Body of pancreas (tissue), 4 donors: ENCODE results near the gene LSMEM2. TPM values are rescaled to one million over a fixed set of nuclear protein-coding genes. Genes with fewer than 3 reads are reported as not detected.
A peak's percentile ranks its signal among the peaks of the same experiment; 100 is the strongest.

Source experiments
- ATAC-seq: fragments of 150-250 bp; one replicate; pipeline ENCODE4 v1.9.1; 2016
- DNase-seq, 4 donors: peaks; one replicate each; pipeline ENCODE4 v3.0.0-alpha.2; 2019
- H3K27ac ChIP-seq, 4 donors: fragments of 200-600 bp; sonication (generic); 1 replicate in 3 of 4; 2 replicates in 1 of 4; pipeline versions ENCODE4 v1.5.1 to v1.6.1; 2016 to 2019; ENCODE audit warnings: mild to moderate bottlenecking in 1 of 4, mixed read lengths in 1 of 4, moderate library complexity in 1 of 4
- H3K27me3 ChIP-seq, 2 donors: fragments of 200-600 bp; sonication (generic); one replicate each; pipeline ENCODE4 v1.6.0; 2016; ENCODE audit warnings: mild to moderate bottlenecking in 1 of 2
- H3K36me3 ChIP-seq, 2 donors: fragments of 200-600 bp; sonication (generic); replicated peaks in 1 of 2; 2 replicates each; pipeline ENCODE4 v1.5.1; 2016; ENCODE audit warnings: low read depth in 2 of 2; ENCODE audit not compliant: insufficient read depth in 1 of 2
- H3K4me1 ChIP-seq: fragments of 200-600 bp; sonication (generic); one replicate; pipeline ENCODE4 v1.6.0; 2016
- H3K4me3 ChIP-seq, 2 donors: fragments of 200-600 bp; sonication (generic); 1 replicate in 1 of 2; 2 replicates in 1 of 2; pipeline ENCODE4 v1.5.1; 2016 to 2019
- H3K9me3 ChIP-seq, 3 donors: fragments of 200-600 bp; sonication (generic); 1 replicate in 2 of 3; 2 replicates in 1 of 3; pipeline ENCODE4 v1.5.1; 2016
- CTCF ChIP-seq, 7 experiments: fragments of 450-650 bp in 4 of 7; fragments of 200-600 bp in 3 of 7; sonication (generic) in 3 of 7; IDR thresholded peaks; one replicate each; pipeline ENCODE4 v1.5.1; 2016 to 2019; ENCODE audit warnings: antibody characterized with exemption in 7 of 7
- POLR2A ChIP-seq, 3 donors: fragments of 450-650 bp; IDR thresholded peaks; one replicate each; pipeline ENCODE4 v1.6.1; 2016; ENCODE audit warnings: antibody characterized with exemption in 3 of 3, mild to moderate bottlenecking in 2 of 3
- WGBS, 2 donors: methylation state at CpG; one replicate each; pipeline ENCODE4 v1.1.5; 2017; 5-methylcytosine and 5-hydroxymethylcytosine counted together
- intact Hi-C: fragments of 100-400 bp; cut with DNase I; formaldehyde crosslinking; loops from one replicate; pipeline ENCODE4 v1.15.1; 2023
- total RNA-seq, 2 donors: library from RNA; depleted of rRNA; stranded (reverse); fragments of >200 nt; gene quantifications; one replicate each; pipeline ENCODE4 v1.1.0, GENCODE V29; 2016

LSMEM2 gene
- total RNA-seq, 2 donors from 2014 or later: not detected

- intact Hi-C loops: no loop called here
- H3K4me3 ChIP-seq: no peak overlapping the region
- no peak for TF ChIP-seq POLR2A (IDR thresholded peaks at IDR 0.05)
- TF ChIP-seq CTCF (IDR thresholded peaks at IDR 0.05): no peak
Observed at GRCh38 chr3:50331364-50331907, 52.5 kb downstream of the LSMEM2 start.

GRCh38 chr3:50333744-50334328, 54.9 kb downstream of the LSMEM2 start:
- 58 to 64% methylated on average over 12 of the region's 12 CpGs for WGBS, 2 donors
- Histone ChIP-seq H3K36me3 (peaks cover 7 to 23% of the 10 kb centered on the region in 2 donors), H3K4me1 (peaks cover 53% of the 10 kb centered on the region), H3K27ac (peak overlapping the region; percentile 30 to 99 (median 94)), H3K9me3 (no peaks in the 10 kb centered on the region), H3K27me3 (no peaks in the 10 kb centered on the region), H3K4me3 (no peak overlapping the region)
- ATAC-seq (no peak), DNase-seq (no peak)
- intact Hi-C loops: no loop called here
- TF ChIP-seq POLR2A (IDR thresholded peaks at IDR 0.05) (peak in 2 of 3 donors; percentile 13 to 19), CTCF (IDR thresholded peaks at IDR 0.05) (no peak)

More at GRCh38 chr3:50331364-50331907, 52.5 kb downstream of the LSMEM2 start:
- H3K4me1 ChIP-seq: peaks cover 59% of the 10 kb centered on the region
- DNase-seq: no peak
- no peaks in the 10 kb centered on the region for H3K27me3 ChIP-seq
- WGBS, 2 donors: 93 to 97% methylated on average over 6 to 19 of the region's 19 CpGs
- peaks cover 7 to 23% of the 10 kb centered on the region in 2 donors for H3K36me3 ChIP-seq
- no peak for ATAC-seq
- H3K27ac ChIP-seq: no peak overlapping the region
- H3K9me3 ChIP-seq: no peaks in the 10 kb centered on the region

GRCh38 chr3:50334339-50335075, 55.6 kb downstream of the LSMEM2 start:
- H3K27ac ChIP-seq: peak overlapping the region; percentile 30 to 99 (median 94)
- DNase-seq (no peak), ATAC-seq (no peak)
- peaks cover 48% of the 10 kb centered on the region for H3K4me1 ChIP-seq
- no peak overlapping the region for H3K4me3 ChIP-seq
- no peaks in the 10 kb centered on the region for H3K9me3 ChIP-seq
- 58 to 69% methylated on average over 5 of the region's 5 CpGs for WGBS, 2 donors
- no peaks in the 10 kb centered on the region for H3K27me3 ChIP-seq
- no peak for TF ChIP-seq POLR2A (IDR thresholded peaks at IDR 0.05)
- TF ChIP-seq CTCF (IDR thresholded peaks at IDR 0.05): no peak
- H3K36me3 ChIP-seq: peaks cover 7 to 23% of the 10 kb centered on the region in 2 donors
- intact Hi-C loops: no loop called here

- H3K9me3 ChIP-seq: no peaks in the 10 kb centered on the region
- H3K4me1 ChIP-seq: peaks cover 48% of the 10 kb centered on the region
- peak overlapping the region; percentile 75 to 96 for H3K4me3 ChIP-seq
- intact Hi-C loops: no loop called here
- peak in 1 of 7 experiments; percentile 10 for TF ChIP-seq CTCF (IDR thresholded peaks at IDR 0.05)
- no peak for TF ChIP-seq POLR2A (IDR thresholded peaks at IDR 0.05)
- ATAC-seq (peak; percentile 5), DNase-seq (no peak)
- 0 to 1% methylated on average over 7 to 23 of the region's 31 CpGs for WGBS, 2 donors
- no peaks in the 10 kb centered on the region for H3K27me3 ChIP-seq
- peaks cover 0 to 4% of the 10 kb centered on the region in 2 donors for H3K36me3 ChIP-seq
- H3K27ac ChIP-seq: peak overlapping the region; percentile 91 to 99 (median 98)
Observed at GRCh38 chr3:50336452-50337174, 57.7 kb downstream of the LSMEM2 start.
